NCI-H1930 (cell line): ENCODE results near the gene EHD1.

Experiments used
- DNase-seq, 2 experiments: peaks; one replicate each; lab custom pipeline; 2025; lab: John Stamatoyannopoulos, UW

The EHD1 gene

DNA sequence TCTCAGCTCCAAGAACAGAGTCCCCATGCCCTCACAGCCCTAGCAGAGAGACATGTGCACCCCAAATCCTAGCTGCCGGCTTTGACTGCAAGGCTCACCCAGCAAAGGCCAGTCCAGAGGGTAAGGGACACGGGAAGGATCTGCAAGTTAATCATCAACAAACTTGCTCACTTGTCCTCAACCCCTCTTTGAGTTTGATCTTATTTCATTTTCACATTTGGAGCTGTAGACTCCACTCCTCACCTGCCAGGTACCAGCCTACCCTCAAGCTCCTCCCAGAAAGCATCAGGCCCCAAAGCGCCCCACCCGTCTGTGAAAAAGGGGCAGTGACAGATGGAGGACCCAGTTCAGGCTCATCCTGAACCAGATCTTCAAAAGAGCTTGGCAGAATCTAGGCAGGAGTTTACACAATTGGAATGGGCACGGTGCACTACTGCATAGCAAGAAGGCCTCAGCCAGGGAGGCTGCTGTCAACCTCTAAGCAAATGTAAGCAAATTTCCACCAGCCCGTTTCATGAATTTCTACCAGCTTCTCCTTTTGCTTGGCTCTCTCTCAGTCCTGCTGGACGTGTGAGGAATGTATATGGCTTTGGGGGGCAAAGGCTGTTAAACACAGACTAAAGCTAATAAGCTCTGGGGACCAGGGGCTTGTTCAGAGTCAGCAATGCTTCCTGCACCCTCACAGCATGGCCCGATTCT lies 5.5 kb downstream of the EHD1 start:
- no peak for DNase-seq

- DNase-seq, result no peak
These were observed 6.9 kb downstream of the EHD1 start for GRCh38 chr11:64871492-64871891.

DNA sequence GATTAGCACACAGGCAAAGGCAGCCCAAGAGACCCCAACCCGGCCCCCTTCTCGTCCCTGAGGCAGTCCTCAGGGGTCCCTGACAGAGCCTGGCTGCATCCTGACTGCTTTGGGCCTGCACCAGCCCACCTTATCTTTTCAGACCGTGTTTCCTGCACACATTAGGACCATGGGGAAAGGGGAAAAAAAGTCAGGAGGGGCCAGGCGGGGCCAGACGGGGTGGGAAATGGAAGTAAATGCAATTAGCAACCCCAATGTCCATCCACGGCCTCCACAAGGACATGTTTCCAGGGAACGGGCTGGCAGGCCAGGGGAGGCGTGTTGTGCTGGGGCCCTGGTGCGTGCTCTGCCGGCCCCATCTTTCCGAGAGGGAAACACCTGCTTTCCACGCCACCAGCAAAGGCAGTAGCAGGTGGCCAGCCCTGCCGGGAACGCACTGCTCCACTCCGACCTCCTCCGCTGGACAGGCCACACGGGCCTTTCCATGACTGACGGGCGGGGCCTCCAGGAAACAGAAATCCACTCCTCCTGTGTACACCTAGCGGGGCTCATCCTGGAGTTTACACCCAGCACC lies 7.4 kb downstream of the EHD1 start:
- no peak for DNase-seq

GRCh38 chr11:64870176-64870892 lies 8.1 kb downstream of the EHD1 start:
- DNase-seq, result no peak

- no peak for DNase-seq
These were observed 8.7 kb downstream of the EHD1 start for GRCh38 chr11:64869571-64870175.

GRCh38 chr11:64868904-64869570 lies 9.4 kb downstream of the EHD1 start:
- no peak for DNase-seq

DNA sequence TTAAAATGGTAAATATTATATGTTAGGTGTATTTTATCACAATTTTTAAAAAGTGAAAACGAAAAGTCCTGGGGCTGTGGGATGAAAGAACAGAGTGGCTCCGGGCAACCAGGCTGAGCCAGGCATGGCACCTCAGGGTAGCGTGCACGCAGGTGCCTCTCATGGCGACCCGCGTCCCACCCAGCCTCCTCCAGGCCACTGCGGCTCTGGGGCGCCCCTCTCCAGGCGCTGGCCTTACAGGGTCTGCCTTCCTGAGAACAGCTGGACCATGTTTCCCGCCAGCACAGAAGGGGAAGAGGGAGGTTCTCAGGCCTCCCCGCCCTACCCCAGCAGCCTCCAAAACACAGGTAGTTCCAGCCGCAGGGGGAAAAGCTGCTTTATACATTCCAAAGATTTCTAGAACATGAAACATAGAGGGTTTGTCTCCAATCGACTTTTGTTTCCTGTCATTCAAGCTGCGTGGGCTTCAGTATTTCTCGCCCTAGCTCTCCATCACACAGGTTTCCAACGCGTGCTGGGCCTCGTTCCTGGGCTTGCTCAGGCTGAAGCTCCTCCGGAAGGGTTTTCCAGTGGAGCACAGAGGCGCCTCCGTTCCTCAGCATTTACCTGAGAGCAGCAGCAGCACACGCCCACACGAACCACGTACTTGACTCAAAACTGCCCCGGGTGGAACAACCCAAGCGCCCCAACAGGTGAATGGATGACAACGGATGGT lies 10.5 kb downstream of the EHD1 start:
- DNase-seq, result no peak

DNA sequence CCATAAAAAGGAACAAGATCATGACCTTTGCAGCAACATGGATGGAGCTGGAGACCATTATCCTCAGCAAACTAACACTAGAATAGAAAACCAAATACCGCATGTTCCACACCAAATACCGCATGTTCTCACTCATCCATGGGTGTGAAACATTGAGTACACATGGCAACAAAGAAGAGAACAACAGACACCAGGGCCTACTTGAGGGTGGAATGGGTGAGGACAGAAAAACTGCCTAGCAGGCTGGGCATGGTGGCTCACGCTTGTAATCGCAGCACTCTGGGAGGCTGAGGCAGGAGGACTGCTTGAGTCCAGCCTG lies 12.3 kb downstream of the EHD1 start:
- DNase-seq, result no peak

- no peak for DNase-seq
These were observed 12.9 kb downstream of the EHD1 start for GRCh38 chr11:64865286-64866172.

DNA sequence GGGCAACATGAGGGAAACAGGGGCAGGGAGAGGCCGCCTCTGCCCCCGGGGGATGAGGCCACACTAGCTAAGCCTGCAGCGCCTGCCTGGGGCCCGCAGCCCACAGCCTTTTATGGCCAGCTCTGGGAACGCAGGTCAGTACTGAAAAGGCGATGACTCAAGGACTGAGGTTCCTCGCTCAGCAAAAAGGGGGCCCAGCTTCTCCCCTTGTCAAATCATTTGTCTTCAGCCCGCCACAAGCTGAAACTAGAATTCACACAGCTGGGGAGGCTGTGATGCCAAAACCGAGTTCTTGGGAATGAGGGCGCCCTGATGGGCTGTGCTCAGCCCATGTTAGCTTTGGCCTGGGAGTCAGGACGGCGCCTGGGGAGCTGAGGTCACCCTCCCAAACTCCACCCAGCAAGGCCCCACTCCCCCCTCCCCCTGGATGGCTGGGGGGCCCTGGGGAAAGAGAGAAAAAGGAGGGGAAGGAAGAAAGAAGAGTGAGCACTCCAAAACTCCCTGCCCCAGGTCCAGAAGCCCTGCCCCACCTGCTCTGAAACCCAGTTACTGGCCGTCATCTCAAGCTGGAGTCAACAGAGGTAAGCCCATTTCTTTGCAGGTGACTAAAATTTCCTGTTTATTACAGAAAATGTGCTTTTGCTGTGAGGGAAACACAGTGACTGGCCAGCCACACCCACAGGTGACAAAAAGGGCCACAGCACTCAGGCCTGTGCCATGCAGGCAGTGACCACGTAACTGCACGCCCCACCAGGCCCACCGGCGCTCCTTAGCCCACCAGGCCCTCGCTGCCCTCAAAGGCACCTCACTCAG lies 13.7 kb downstream of the EHD1 start:
- DNase-seq, result no peak

DNA sequence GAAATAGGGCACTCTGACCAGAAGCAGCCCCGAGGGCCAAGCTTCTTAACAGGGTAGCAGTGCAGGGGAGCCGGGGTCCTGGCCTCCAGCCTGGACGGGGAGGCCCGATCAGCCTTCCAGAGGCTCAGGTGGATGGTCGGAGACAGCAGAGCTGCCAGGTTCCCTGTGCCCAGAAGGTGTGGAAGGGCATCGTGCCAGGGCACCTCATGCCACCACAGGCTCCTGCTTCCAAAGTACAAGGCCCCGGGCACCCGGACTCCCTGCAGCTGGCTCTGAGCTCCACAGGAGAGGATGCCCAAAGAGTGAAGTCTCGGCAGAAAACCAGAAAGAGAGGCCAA lies 14.3 kb downstream of the EHD1 start:
- no peak for DNase-seq

DNA sequence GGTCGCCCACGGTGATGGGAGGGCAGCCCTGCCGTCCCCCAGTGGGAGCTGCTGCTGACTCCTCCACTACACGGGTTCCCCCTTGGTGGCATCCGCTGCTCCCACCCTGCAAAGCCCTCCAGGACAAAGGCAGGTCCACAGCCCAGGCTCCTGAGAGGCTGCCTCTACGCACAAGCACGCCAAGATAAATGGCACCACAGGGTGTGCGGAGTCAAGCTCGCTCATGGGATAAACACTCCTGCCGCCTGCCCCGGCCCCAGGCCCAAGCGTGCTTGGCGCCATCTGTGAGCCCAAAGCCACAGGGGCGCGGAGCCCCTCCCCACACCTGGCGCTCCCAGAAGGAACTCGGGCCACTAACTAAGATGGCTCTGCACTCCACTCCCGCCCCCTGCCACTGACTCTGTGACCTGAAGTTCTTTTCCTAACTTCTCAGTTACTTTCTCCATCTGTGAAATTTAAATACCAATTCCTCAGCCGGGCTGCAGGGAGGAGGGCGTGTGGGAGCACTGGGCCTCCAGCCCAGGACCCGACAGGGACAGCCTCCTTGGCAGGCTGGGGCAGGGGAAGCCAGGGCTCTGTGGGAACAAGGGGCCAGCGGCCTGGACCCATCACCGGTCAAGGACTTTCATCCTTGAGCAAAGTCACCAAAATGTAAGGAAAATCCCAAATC lies 14.9 kb downstream of the EHD1 start:
- no peak for DNase-seq

DNA sequence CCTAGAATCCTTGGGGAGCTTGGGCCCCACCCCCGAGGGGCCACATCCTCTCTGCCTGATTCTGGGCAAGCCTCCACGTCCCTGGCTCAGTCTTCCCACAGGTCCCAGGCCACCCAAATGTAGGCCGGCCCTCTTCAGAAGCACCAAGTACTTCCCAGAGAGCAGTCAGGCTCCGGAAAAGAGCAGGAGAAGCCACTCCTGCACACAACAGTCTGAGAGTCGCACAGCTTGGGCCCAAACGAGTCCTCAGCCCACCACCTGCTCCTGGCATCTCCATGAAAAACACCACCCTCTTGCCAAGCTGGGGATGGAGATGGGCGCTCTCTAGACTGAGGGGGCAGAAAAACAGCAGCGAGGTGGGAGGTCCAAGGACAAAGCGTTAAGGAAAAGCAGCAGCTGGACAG lies 15.4 kb downstream of the EHD1 start:
- no peak for DNase-seq

DNA sequence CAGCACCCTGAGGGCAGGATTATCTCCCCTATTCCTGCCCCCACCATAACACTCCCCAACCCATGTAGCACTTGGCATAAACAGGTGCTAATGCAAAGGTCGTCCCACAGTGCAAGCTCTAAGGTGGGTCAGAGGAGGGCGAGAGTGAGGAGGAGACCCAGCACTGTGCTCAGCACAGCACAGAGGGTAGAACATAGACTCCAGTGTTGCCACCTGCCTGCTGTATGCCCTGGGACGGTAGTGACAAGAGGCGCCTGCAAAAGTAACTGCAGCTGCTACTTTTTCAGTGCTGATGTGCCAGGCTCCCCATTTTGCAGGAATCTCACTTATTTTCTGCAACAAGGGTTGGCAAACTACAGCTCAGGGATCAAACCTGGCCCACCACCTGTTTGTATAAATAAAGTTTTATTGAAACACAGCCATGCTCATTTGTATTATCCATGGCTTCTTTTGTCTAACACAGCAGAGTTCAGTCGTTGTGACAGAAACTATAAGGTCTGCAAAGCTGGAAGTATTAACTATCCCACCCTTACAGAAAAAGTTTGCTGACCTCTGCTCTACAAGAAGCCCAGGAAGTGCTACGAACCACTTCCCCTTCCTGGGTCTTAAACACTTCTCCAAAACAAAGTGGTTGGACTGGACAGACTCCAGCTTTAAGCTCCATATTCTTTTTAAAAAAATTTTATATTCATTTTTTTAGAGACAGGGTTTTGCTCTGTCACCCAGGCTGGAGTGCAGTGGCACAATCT lies 17.0 kb downstream of the EHD1 start:
- DNase-seq, result no peak

- no peak for DNase-seq
These were observed 18.6 kb downstream of the EHD1 start for GRCh38 chr11:64859542-64860414.

GRCh38 chr11:64858467-64859263 lies 19.8 kb downstream of the EHD1 start:
- DNase-seq, result no peak

- no peak for DNase-seq
These were observed 20.9 kb downstream of the EHD1 start for GRCh38 chr11:64857485-64857884.
